AG04450 (cell line): ENCODE data around the gene KLHDC8A. TPM values are rescaled to one million over a fixed set of nuclear protein-coding genes. Genes with fewer than 3 reads are reported as not detected.
A peak's percentile ranks its signal among the peaks of the same experiment; 100 is the strongest.
"Not testable (repeated sequence)": the region's sequence is repeated elsewhere in the genome, so short reads cannot be mapped to it uniquely, and the experiment has no call there.

Source experiments
- CTCF ChIA-PET: fragments of 300-600, 350-600 bp; formaldehyde crosslinking; extraction: SDS; loops from one replicate; lab custom pipeline; 2022; ENCODE audit warnings: antibody characterized with exemption, inconsistent platforms; lab: Charles Lee
- POLR2A ChIA-PET: fragments of 350-600 bp; formaldehyde crosslinking; extraction: SDS; loops from one replicate; lab custom pipeline; 2021; ENCODE audit warnings: antibody characterized with exemption, inconsistent platforms; lab: Yijun Ruan, JAX
- DNase-seq: peaks from one replicate; pipeline ENCODE4 v3.0.0-alpha.2; 2011; ENCODE audit warnings: low read depth, low spot score
- H3K27ac ChIP-seq: one replicate; pipeline ENCODE4 v1.5.1; 2012; ENCODE audit warnings: low read depth, low read length, control low read depth
- H3K27me3 ChIP-seq: one replicate; pipeline ENCODE4 v1.6.0; 2012; ENCODE audit warnings: low read length; ENCODE audit not compliant: control insufficient read depth, insufficient read depth
- H3K4me3 ChIP-seq: 2 replicates; pipeline ENCODE4 v1.5.1; 2011; ENCODE audit warnings: mild to moderate bottlenecking, low read depth, low read length, control low read depth
- H3K9me3 ChIP-seq: 2 replicates; pipeline ENCODE4 v1.5.1; 2012; ENCODE audit warnings: low read length; ENCODE audit not compliant: control insufficient read depth, insufficient read depth
- CTCF ChIP-seq: IDR thresholded peaks from 2 replicates; pipeline ENCODE4 v1.5.1; 2011; ENCODE audit warnings: low read depth, low read length, control low read depth, inconsistent platforms
- polyA minus RNA-seq: library from RNA; depleted of rRNA, polyadenylated mRNA; stranded (reverse); fragments of >200 nt; gene quantifications from 2 replicates; pipeline ENCODE4 v1.2.3, GENCODE V29; 2011; rRNA and poly(A)+ RNA removed
- polyA plus RNA-seq: library from polyadenylated mRNA; depleted of rRNA; stranded (reverse); fragments of >200 nt; gene quantifications from 2 replicates; pipeline ENCODE4 v1.2.3, GENCODE V29; 2011; rRNA removed

The KLHDC8A gene
- polyA plus RNA-seq = 0.06 TPM in 1 of 2 replicates, not detected in the other
- polyA minus RNA-seq = not detected in 2 replicates

GRCh38 chr1:205356440-205357139 lies at the start of gene KLHDC8A:
TSS of gene KLHDC8A (minus strand) at chr1:205356922. CDS start at chr1:205343604, 13,318 bp downstream.
- CTCF ChIA-PET = interaction anchor here (0.6 to 8.9 kb wide), 7 partner anchors 24 to 383 kb away, joined by 3 to 165 read pairs (median 6); no protein-coding TSS in a partner anchor
- no peak within 1 kb of the TSS for H3K4me3 ChIP-seq
- peaks cover 23% of the 10 kb centered on the region for H3K27me3 ChIP-seq
- no peak within 1 kb of the TSS for H3K27ac ChIP-seq
- TF ChIP-seq CTCF = no peak
- DNase-seq = no peak
- no peaks in the 10 kb centered on the region for H3K9me3 ChIP-seq
- POLR2A ChIA-PET = no interaction called here

DNA sequence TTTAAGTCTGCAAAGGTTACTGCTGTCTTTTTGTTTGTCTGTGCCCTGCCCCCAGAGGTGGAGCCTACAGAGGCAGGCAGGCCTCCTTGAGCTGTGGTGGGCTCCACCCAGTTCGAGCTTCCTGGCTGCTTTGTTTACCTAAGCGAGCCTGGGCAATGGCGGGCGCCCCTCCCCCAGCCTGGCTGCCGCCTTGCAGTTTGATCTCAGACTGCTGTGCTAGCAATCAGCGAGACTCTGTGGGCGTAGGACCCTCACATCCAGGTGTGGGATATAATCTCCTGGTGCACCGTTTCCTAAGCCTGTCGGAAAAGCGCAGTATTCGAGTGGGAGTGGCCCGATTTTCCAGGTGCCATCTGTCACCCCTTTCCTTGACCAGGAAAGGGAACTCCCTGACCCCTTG lies 49.5 kb upstream of the KLHDC8A start:
- H3K27ac ChIP-seq, CTCF ChIA-PET, POLR2A ChIA-PET: not testable (repeated sequence)

GRCh38 chr1:205404484-205404883 lies 47.8 kb upstream of the KLHDC8A start:
- H3K9me3 ChIP-seq, H3K27me3 ChIP-seq, POLR2A ChIA-PET, H3K4me3 ChIP-seq, H3K27ac ChIP-seq, DNase-seq, CTCF ChIA-PET: not testable (repeated sequence)

More for the DNA sequence above, 49.5 kb upstream of the KLHDC8A start:
- H3K27me3 ChIP-seq, H3K4me3 ChIP-seq, H3K9me3 ChIP-seq, DNase-seq: not testable (repeated sequence)

DNA sequence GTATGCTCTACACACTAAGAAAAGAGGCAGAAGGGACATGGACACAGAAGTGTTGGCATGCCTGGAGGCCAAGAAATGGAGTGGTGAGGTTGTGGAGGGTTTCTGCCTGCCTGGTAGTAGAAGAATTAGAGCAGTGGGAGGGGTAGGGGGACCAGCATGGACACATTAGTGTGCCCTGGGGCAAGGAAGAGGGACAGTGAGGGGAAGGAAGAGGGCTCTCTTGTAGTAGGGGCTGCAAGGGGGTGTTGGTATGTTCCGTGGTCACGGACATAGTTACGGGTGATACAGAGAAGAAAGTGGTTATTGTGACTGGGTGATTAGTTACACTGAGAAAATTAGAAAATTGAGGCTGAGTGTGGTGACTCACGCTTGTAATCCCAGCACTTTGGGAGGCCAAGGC lies 41.9 kb upstream of the KLHDC8A start:
- POLR2A ChIA-PET = no interaction called here
- TF ChIP-seq CTCF = no peak
- Histone ChIP-seq H3K9me3 (peaks cover 2% of the 10 kb centered on the region; the same call in 1 of the 2 replicates), H3K27ac (no peak overlapping the region), H3K27me3 (peaks cover 7% of the 10 kb centered on the region), H3K4me3 (no peak overlapping the region)
- DNase-seq = no peak
- CTCF ChIA-PET = interaction anchor here (4.5 kb wide), 1 partner anchor 88 kb away, joined by 76 read pairs; no protein-coding TSS in a partner anchor

DNA sequence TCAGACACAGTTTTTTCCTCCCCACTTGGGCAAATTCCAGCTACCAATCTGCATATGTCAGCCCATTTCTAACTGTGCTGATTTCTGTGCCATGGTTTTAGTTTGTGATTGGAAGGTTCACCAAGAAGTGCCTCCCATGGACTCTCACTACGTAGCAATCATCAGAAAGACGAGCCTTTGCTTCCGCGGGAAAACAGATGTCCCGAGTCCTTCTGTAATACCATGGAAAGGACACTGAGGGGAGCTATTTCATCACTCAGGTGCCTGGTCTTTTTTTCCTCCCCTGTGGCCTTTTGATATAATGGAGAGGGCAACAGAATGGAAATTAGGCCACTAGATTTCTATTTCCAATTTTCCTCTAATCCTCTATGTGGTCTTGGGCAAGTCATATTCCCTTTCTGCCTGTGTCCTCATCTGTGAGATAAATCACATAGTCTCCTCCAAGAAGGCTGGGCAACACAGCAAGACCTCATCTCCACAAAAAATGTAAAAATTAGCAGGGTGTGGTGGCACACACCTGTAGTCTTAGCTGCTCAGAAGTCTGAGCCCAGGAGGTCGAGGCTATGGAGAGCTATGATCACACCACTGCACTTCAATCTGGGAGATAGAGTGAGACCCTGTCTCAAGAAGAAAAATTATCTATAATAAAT lies 40.4 kb upstream of the KLHDC8A start:
- Histone ChIP-seq H3K9me3 (peaks cover 2% of the 10 kb centered on the region; the same call in 1 of the 2 replicates), H3K27me3 (peaks cover 9% of the 10 kb centered on the region), H3K4me3 (no peak overlapping the region), H3K27ac (no peak overlapping the region)
- peak; percentile 70 for TF ChIP-seq CTCF
- ChIA-PET CTCF (interaction anchor here (0.5 to 4.5 kb wide), 17 partner anchors 9 to 1525 kb away, joined by 3 to 76 read pairs (median 6); no protein-coding TSS in a partner anchor), POLR2A (interaction anchor here (0.6 kb wide), 1 partner anchor 20 kb away, joined by 5 read pairs; no protein-coding TSS in a partner anchor)
- no peak for DNase-seq
